LNCaP clone FGC (cell line): ENCODE results near the gene SMKR1.
"Not testable (repeated sequence)": the region's sequence is repeated elsewhere in the genome, so short reads cannot be mapped to it uniquely, and the experiment has no call there.

Experiments used
- DNase-seq: peaks from one replicate; pipeline ENCODE4 v3.0.0-alpha.2; 2011; ENCODE audit warnings: low read depth
- H3K4me3 ChIP-seq: 2 replicates; pipeline ENCODE4 v1.5.1; 2011; ENCODE audit warnings: mild to moderate bottlenecking, low read depth, low read length, control low read depth
- CTCF ChIP-seq: IDR thresholded peaks from 2 replicates; pipeline ENCODE4 v1.5.1; 2012; ENCODE audit warnings: mild to moderate bottlenecking; ENCODE audit not compliant: control insufficient read depth, insufficient read depth; ENCODE audit errors: extremely low read depth

Gene SMKR1

GRCh38 chr7:129523924-129524323, 21.6 kb downstream of the SMKR1 start:
- no peak overlapping the region for H3K4me3 ChIP-seq
- DNase-seq = no peak
- no peak for TF ChIP-seq CTCF

DNA sequence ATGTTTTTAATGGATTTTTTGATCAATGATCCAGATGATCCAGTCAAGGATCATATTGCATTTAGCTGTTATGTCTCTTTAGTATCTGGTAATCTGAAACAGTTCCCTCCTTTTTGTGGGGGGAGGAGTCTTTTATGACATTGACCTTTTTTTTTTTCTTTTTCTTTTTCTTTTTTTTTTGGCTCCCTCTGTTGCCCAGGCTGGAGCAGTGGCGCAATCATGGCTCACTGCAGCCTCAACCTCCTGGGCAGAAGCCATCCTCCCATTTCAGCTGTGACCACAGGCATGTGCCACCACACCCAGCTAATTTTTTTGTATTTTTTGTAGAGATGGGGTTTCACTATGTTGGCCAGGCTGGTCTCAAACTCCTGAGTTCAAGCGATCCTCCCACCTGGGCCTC, 22.1 kb downstream of the SMKR1 start:
- DNase-seq, H3K4me3 ChIP-seq: not testable (repeated sequence)

- H3K4me3 ChIP-seq = no peak overlapping the region
- DNase-seq = no peak
These were observed 23.0 kb downstream of the SMKR1 start for GRCh38 chr7:129525225-129525862.

DNA sequence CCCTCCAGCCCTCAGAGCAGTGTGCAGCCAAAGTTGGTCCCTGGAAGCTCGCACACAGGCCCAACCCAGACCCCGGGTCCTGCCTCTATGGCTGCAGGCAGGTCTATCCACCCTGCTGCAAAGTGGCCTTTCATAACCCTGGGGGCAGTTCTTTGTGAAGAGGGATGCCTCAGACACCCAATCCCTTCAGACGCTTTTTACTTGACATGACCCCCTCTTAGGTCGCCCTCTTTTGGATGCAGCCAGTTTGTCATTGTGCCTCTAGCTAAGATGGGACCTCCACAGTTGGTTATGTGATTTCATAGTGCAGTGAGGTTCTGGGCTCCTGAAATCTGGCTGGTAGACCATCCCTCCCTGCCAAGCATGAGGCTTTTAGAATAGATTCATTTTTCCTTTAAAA, 27.3 kb downstream of the SMKR1 start:
- no peak for TF ChIP-seq CTCF
- no peak overlapping the region for H3K4me3 ChIP-seq
- no peak for DNase-seq

More at GRCh38 chr7:129525225-129525862, 23.0 kb downstream of the SMKR1 start:
- TF ChIP-seq CTCF = no peak

DNA sequence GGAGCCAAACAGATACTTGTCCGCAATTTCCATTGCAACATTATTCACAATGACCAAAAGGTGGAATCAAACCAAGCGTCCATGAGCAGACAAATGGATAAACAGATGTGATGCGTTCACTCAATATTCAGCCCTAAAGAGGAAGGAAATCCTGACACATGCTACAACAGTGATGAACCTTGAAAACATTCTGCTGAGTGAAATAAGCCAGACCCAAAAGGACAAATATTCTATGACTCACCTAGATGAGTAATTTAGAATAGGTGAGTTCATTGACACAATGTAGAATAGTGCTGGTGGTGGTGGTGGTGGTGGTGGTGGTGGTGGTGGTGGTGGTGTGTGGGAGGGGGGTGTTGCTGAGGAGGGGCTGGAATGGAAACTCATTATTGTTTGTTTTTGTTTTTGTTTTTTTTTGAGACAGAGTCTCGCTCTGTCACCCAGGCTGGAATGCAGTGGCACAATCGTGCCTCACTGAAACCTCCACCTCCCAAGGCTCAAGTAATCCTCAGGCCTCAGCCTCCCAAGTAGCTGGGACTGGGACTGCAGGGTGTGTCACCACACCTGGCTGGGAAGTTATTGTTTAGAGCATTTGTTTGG, 28.6 kb downstream of the SMKR1 start:
- no peak overlapping the region for H3K4me3 ChIP-seq
- TF ChIP-seq CTCF = no peak
- no peak for DNase-seq

DNA sequence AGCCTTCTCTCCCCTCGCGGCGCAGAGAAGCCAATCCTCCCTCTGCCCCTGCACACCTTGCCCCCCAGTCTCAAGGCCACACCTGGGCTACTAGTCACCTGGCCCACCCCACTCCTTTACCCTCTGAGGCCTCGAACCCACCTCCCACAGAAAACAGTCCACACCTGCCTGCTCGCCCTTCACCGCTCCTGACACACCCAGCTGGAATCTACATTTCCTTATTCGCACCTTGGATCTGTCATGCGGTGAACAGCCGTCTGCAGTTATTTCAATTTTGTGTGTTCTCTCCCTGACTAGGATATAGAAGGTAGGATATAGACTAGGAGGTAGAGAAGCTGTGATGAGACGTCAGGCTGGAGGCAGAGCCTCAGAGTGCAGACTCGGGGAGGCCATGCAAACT, 29.4 kb downstream of the SMKR1 start:
- DNase-seq = no peak
- TF ChIP-seq CTCF = no peak
- H3K4me3 ChIP-seq = no peak overlapping the region

- DNase-seq = no peak
- no peak overlapping the region for H3K4me3 ChIP-seq
- no peak for TF ChIP-seq CTCF
These were observed 30.0 kb downstream of the SMKR1 start for GRCh38 chr7:129532375-129532774.

GRCh38 chr7:129534558-129535274, 32.4 kb downstream of the SMKR1 start:
- not testable (repeated sequence) for DNase-seq, H3K4me3 ChIP-seq
